Putamen (tissue), 1 donor: ENCODE measurements around the gene RPS21.

ENCODE experiments used
- DNase-seq: peaks from one replicate; pipeline ENCODE4 v3.0.0-alpha.2; 2016; ENCODE audit warnings: low spot score

Gene RPS21

DNA sequence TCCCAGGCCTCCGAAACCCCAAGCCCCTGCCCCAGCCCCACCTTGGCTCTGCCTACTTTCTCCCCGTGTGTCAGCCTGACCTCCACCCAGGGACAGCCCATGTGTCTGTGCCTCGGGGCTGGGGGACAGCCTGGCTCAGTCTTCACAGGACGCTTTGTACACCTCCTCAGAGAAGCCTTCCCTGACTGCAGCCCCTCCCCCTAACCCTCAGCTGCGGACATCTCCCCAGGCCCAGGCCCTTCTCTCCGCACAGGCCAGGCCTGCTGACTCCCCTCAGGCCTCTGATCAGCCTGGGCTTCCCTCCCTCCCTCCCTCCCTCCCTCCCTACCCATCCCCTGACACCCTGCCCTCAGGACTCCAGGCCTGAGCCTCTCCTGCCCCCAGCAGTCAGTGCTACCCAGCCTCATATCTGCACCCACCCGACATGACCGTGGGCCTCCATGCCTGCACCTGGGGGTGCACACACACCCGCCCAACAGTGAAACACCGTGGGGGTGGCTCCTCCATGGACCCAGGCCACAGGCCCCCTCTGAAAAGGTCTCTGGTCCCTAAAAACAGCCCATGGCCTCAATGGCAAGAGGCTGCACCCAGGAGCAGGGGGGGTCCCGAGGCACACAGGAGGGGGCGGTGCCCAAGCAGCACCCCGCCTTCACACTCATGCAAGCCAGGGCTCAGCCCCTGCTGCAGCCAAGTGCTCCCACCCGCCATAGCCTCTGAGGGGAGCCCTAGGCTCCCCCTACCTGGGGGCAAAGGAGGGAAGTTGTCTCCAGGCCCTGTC is 32.7 kb upstream of the RPS21 start:
- DNase-seq: no peak

DNA sequence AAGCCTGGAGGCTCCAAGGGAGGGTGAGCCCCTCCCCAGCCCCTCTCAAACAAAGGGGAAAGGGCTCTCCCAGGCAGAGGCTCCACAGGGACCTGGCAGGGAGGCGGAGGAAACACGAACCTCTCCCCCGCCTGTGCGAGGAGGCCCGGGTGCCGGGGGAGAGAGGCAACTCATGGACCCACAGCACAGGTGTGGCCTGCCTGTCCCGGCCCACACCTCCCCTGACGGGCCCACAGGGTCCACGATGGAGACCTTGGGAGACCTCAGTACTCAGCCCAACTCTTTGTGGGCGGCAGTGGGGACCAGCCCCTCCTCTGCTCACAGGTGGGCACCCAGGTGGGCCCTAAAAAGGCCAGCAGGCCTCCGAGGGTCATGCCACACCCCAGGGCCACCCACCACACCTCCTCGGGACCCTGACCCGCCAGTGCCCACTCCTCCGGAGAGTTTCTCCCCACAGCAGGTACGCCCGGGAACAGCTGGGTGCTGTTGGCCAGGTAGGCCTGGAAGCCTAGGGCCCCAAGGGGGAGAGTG is 32.0 kb upstream of the RPS21 start:
- no peak for DNase-seq

DNA sequence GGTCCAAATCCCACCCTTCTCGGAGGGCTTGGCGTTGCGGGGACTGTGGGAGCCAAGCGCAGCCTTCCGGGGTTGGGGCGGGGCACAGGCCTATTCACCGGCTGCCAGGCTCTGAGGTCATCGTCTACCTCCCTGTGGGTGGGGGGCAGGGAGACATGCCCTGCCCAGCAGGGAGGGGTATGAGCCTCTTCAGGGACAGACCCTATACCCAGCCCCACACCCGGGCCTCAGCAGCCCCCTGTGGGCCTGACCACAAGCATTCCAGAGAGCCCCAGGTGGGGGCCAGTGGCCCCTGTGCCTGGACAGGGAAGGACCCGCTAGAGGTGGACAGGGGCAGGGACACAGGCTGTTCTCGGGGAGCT is 31.4 kb upstream of the RPS21 start:
- no peak for DNase-seq

DNA sequence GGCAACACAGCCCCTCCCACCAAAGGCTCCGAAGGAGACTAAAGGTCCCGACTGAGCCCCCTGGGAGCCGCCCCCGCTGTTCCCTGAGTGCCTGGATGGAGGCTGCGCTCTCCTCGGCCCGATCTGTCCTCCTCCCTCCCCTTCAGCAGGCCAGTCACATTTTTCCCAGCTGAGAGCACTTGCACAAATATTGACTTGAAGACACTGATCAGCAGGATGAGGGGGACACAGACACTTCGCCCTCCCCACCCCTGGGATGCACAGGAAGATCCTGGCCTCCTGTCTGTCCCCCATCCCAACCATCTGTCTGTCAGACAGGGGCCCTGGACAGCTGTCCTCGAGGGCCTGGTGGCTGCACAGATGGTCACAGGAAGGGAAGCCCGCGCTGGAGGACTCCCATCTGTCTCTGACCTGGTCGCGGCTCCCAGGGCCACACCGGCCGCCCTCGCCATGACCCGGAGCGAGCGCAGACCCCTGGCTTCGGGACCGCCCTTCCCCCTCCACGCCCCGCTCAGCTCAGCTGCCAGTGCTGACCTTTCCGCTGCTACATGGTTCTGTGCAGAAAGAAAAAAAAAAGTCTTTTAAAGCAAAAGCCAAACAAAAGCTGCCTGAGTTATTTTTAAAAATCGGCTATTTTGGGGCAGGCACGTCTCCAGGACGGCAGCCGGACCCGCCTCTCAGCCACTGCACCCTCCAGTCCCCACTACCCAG is 30.9 kb upstream of the RPS21 start:
- no peak for DNase-seq

DNA sequence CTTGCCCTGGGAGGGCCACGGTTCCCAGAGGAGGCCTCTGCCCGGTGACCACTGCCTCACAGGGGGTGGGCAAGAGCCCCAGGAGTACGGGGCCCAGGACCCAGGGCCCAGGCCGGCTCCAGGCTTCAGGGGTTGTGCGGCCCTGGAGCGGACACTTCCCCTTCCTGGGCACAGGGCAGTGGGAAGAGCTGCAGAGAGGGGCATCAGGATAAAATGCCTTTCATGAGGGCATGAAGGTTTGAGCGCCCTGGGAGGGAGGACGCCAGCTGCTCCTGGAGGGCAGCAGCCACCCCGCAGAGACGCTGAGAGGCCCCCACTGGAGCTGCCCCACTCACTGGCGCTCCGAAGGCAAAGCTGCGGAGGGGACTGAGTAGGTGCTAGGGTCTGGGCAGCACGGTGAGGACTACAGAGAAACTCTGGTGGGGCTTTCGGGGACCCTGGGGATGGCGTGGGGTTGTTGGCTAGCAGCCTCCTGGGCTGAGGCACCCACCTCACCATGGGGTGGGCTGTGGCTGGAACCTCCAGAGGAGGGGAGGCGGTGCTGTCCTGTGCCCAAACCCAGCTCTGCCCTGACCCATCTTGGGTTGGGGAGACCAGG is 30.2 kb upstream of the RPS21 start:
- no peak for DNase-seq

GRCh38 chr20:62357187-62357667 is 29.7 kb upstream of the RPS21 start:
- no peak for DNase-seq

GRCh38 chr20:62357681-62358080 is 29.2 kb upstream of the RPS21 start:
- DNase-seq: no peak

DNA sequence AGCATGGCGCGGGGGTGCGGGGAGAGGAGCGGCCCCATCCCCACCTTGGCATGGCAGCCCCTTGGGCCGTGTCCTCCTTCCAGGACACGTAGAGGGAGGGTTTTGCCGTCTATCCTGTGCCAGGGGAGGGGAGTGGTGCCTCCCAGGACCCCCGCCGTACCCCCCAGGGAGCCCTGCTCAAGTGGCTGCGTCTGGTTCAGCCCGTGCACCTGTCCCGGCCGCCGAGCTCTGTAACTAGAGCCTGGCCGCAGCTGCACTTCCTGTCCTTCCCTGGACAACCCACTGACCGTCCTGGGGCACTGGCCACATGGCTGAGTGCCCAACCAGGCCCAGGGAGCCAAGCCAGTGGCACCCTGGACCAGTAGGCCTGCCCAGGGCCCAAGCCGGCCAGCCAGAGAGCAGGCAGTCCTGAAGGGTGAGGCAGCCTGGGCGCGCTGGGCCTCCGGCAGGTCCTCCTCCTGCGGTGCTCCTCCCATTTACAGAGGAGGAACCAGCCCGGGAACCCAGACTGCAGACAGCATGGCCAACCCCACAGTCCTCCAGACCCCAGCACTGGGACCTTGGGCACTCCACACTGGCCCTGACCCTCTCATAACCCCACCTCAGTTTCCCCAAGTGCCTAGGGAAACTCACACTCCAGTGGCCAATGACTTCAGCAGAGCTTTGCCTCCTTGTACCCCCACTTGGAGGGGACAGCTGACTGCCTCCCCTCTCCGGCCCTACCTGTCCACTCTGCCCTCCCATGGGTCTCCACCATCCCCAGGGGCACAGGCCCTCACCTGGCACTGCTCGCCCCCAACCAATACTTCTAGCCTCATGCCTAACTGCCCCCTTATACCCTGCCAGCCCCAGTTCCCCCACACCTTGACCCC is 28.5 kb upstream of the RPS21 start:
- DNase-seq: no peak

GRCh38 chr20:62359043-62359490 is 27.8 kb upstream of the RPS21 start:
- no peak for DNase-seq

DNA sequence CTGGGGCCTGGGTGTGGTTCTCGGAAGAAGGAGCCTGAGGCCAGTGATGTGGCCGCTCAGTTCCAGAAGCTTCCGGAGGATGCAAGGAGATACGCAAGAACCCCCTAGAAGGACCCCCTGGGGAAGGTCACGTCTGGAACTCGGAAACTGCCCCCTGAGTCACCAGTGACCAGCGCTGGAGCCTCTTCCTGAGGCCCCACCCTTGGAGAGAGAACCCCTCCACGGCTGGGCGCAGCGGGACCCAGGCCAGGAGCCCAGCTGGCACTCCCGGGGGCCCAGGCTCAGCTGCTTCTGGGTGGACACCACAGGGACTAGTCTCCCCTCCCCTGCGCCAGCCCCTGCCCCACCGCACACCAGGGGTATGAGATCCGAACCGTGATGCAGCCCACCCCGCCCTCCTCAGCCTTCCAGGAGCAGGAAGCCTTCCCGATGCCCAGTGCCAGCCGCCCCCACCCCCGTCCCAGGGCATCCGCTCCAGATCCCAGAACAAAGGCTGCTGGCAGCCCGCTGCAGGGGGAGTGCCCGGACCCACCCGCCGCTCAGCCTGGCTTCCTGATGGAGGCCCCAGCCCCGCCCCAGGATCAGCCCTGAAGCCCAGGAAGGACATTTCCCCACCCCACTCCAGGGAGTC is 27.3 kb upstream of the RPS21 start:
- DNase-seq: no peak

DNA sequence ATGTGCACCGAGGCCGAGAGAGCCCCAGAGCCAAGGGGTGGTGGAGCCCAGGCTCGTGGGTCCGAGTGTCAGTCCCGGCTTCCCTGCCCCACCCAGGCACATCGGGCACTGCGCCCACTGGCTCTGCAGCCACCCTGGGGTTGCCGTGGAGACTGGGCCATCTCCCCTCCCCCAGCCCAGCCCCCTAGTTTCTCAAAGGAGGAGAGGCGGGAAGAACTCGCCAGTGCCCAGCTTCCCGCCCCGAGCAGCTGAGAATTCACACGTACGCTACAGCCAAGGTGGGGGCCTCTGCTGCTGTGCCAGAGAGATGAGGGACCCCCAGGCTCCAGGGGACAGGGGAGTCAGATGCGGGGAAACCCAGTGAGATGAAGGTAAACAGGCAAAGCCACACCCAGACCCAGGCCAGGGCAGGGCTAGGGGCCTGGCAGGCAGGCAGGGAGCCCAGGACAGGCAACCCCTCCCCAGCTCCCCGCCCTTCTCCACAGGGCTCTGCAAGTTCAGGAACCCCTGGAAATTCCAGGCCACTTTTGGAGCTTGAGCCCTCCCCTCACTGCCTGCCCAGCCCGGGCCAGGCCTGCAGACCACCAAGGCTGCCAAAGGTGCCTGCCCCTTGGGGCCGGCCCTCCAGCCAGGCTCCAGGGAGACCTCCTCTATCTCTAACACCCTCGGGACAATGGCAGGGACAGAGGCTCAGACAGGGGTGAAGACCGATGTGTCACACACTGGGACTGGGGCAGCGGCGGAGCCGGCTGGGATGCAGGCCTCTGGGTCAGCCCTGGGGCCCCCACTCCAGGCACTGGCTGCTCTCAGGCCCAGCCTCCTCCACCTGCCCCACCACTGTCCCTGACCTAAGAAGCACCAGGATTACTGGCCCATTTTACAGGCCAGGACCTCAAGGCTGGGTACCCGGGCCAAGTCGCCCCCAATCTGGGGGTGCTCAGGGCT is 25.8 kb upstream of the RPS21 start:
- DNase-seq: no peak

DNA sequence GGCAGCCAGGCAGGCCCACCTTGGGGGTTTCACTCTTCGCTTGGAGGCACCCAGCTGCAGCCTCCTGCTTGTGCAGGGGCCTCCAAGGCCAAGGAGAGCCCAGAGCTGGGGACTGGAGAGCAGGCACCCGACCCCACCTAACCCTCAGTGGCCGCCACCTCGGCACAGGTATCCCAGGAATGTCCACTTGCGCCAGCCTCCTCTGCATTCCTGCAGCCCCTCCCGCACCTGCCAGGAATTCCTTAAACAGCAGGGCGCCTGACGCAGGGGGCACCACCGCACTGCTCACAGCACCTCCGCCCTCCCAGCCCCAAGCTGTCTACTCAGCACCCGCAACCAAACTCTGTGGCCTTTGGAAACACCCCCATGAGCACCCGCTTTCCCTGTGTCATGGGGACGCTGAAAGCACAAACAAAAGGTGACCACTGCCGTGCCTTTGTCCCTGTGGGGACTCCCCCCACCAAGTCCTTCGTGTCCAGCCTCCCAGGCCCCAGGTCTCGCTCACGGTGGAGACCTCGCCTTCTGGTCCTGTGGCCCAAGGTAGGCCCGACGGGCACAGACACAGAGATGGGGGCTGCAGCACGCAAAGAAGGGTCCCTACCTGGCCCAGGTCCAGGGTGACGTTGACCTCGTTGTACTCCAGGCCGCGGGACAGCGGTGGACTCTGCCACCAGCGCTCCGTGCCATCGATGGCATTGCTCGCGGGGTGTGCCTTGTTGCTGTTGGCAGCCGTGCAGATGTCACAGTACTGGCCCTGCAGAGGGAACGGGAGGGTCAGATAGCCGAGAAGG is 24.9 kb upstream of the RPS21 start:
- DNase-seq: no peak

- no peak for DNase-seq
Measured at GRCh38 chr20:62362590-62362940, 24.3 kb upstream of the RPS21 start.

- DNase-seq: no peak
Measured at GRCh38 chr20:62362991-62363919, 23.6 kb upstream of the RPS21 start.

DNA sequence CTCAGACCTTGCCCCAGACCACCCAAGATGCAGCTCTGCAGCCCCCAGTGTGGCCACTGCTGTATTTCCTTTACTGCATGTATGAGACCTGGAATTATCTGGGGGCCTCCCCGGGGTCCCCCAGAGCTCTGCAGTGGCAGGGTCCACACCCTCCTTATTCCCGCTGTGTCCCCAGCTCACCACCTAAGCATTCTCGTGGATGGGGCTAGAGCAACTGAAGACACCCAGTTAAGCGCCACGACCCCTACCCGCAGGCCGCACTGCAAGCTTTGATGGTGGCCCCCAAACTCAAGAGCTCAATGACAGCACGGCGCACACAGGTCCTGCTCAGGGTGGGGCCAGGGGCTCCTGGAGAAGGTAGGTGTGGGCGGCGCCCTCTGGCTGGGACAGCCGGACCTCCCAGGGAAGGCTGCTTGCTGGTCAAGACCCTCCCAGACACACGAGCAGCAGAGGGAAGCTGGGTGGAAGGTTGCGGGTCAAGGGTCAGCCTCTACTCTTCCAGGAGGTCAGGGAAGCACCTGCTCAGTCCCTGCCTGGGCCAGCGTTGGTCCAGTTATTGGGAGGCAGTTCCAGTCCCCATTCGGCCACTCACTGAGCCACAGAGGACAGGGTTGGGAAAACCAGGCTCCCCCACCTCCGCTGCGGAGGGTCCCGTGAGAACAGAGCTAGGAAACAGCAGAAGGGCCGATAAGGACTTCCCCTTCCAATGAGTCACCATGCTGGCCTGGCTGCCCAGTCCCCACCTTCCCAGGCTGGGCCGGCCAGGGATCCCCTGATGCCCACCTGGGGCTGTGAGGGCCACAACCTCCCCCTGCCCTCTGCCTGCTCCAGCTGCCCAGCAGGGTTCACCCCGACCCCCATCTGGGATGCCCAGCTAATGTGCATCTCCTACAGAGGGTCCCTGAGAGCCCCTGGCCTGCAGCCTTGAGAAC is 22.7 kb upstream of the RPS21 start:
- DNase-seq: no peak

GRCh38 chr20:62364911-62365736 is 21.8 kb upstream of the RPS21 start:
- no peak for DNase-seq
